Muscle of leg (tissue), 11 donors: Measurements from ENCODE around the gene CALM3. TPM values are rescaled to one million over a fixed set of nuclear protein-coding genes. Genes with fewer than 3 reads are reported as not detected.
A peak's percentile ranks its signal among the peaks of the same experiment; 100 is the strongest.

ENCODE experiments used
- DNase-seq: peaks from one replicate; pipeline ENCODE4 v3.0.0; 2013
- H3K27ac ChIP-seq: one replicate; pipeline ENCODE4 v1.5.1; 2013; ENCODE audit warnings: mild to moderate bottlenecking, low read length, control low read depth
- H3K27me3 ChIP-seq: one replicate; pipeline ENCODE4 v1.6.1; 2013; ENCODE audit warnings: low read length; ENCODE audit not compliant: control insufficient read depth, insufficient read depth
- H3K36me3 ChIP-seq: one replicate; pipeline ENCODE4 v1.6.1; 2013; ENCODE audit warnings: low read length; ENCODE audit not compliant: control insufficient read depth, insufficient read depth
- H3K4me1 ChIP-seq: one replicate; pipeline ENCODE4 v1.6.1; 2013; ENCODE audit warnings: low read length; ENCODE audit not compliant: control insufficient read depth, insufficient read depth
- H3K4me3 ChIP-seq: one replicate; pipeline ENCODE4 v1.5.1; 2013; ENCODE audit warnings: low read length, control low read depth
- H3K9me3 ChIP-seq: replicated peaks from 2 replicates; pipeline ENCODE4 v1.6.1; 2013; ENCODE audit warnings: low read depth, low read length; ENCODE audit not compliant: control insufficient read depth
- WGBS: methylation state at CpG from one replicate; pipeline ENCODE4 v1.1.5; 2013; ENCODE audit warnings: missing lambda C conversion rate; ENCODE audit not compliant: insufficient coverage; 5-methylcytosine and 5-hydroxymethylcytosine counted together
- polyA plus RNA-seq, 8 donors: library from polyadenylated mRNA; unstranded; fragments of 120-200 nt; gene quantifications; one replicate each; pipeline versions ENCODE4 v1.2.1 to v1.2.3, GENCODE V29; 2013; ENCODE audit warnings: inconsistent platforms in 1 of 8, low replicate concordance in 1 of 8; ENCODE audit not compliant: insufficient read length in 8 of 8, insufficient read depth in 1 of 8
- total RNA-seq: library from RNA; stranded (reverse); fragments of 120-200 nt; gene quantifications from one replicate; pipeline ENCODE4 v1.2.4, GENCODE V29; 2013

The CALM3 gene
- total and polyA plus RNA-seq, 9 donors: 70.8 to 288 (median 242) TPM

GRCh38 chr19:46631481-46631880 is 30.4 kb downstream of the CALM3 start:
- Histone ChIP-seq H3K4me3 (no peak overlapping the region), H3K36me3 (no peaks in the 10 kb centered on the region), H3K27me3 (peaks cover 28% of the 10 kb centered on the region), H3K27ac (no peak overlapping the region), H3K4me1 (peaks cover 34% of the 10 kb centered on the region), H3K9me3 (no peaks in the 10 kb centered on the region)
- DNase-seq: peak; percentile 73
- 8% methylated on average over 2 of the region's 6 CpGs for WGBS

GRCh38 chr19:46633130-46633529 is 32.0 kb downstream of the CALM3 start:
- WGBS: 93% methylated on average over 3 of the region's 3 CpGs
- no peak for DNase-seq
- Histone ChIP-seq H3K4me3 (no peak overlapping the region), H3K36me3 (no peaks in the 10 kb centered on the region), H3K27me3 (peaks cover 37% of the 10 kb centered on the region), H3K9me3 (no peaks in the 10 kb centered on the region), H3K4me1 (peaks cover 36% of the 10 kb centered on the region), H3K27ac (no peak overlapping the region)

GRCh38 chr19:46634045-46634655 is 33.0 kb downstream of the CALM3 start:
- no peaks in the 10 kb centered on the region for H3K9me3 ChIP-seq
- H3K4me1 ChIP-seq: peaks cover 45% of the 10 kb centered on the region
- H3K27ac ChIP-seq: no peak overlapping the region
- H3K27me3 ChIP-seq: peaks cover 41% of the 10 kb centered on the region
- no peaks in the 10 kb centered on the region for H3K36me3 ChIP-seq
- peak; percentile 69 for DNase-seq
- WGBS: 4% methylated on average over 29 of the region's 38 CpGs
- peak overlapping the region; percentile 10 for H3K4me3 ChIP-seq

GRCh38 chr19:46634656-46635218 is 33.6 kb downstream of the CALM3 start:
- Histone ChIP-seq H3K27me3 (peaks cover 46% of the 10 kb centered on the region), H3K9me3 (no peaks in the 10 kb centered on the region), H3K4me3 (no peak overlapping the region), H3K4me1 (peaks cover 51% of the 10 kb centered on the region), H3K27ac (no peak overlapping the region), H3K36me3 (no peaks in the 10 kb centered on the region)
- WGBS: 5% methylated on average over 18 of the region's 23 CpGs
- peak; percentile 25 for DNase-seq

- 35% methylated on average over 27 of the region's 34 CpGs for WGBS
- Histone ChIP-seq H3K4me1 (peaks cover 50% of the 10 kb centered on the region), H3K36me3 (no peaks in the 10 kb centered on the region), H3K27me3 (peaks cover 55% of the 10 kb centered on the region), H3K9me3 (no peaks in the 10 kb centered on the region), H3K27ac (no peak within 1 kb of the TSS), H3K4me3 (no peak within 1 kb of the TSS)
- no peak for DNase-seq
Measured at GRCh38 chr19:46635920-46636761, 35.0 kb downstream of the CALM3 start, which contains the start of gene GNG8. Gene GNG8 (minus strand): TSS chr19:46636202. CDS start chr19:46634682, 1,520 bp downstream.

GRCh38 chr19:46637224-46637623 is 36.1 kb downstream of the CALM3 start:
- H3K9me3 ChIP-seq: no peaks in the 10 kb centered on the region

GRCh38 chr19:46639358-46640182 is 38.4 kb downstream of the CALM3 start:
- peak; percentile 93 for DNase-seq
- peaks cover 39% of the 10 kb centered on the region for H3K27me3 ChIP-seq
- no peaks in the 10 kb centered on the region for H3K9me3 ChIP-seq
- no peaks in the 10 kb centered on the region for H3K36me3 ChIP-seq
- H3K27ac ChIP-seq: peak overlapping the region; percentile 95
- peaks cover 30% of the 10 kb centered on the region for H3K4me1 ChIP-seq
- WGBS: 0% methylated on average over 19 of the region's 49 CpGs
- H3K4me3 ChIP-seq: peak overlapping the region; percentile 48

More at GRCh38 chr19:46637224-46637623, 36.1 kb downstream of the CALM3 start:
- no peak for DNase-seq
- Histone ChIP-seq H3K27ac (no peak overlapping the region), H3K4me3 (no peak overlapping the region), H3K36me3 (no peaks in the 10 kb centered on the region), H3K27me3 (peaks cover 55% of the 10 kb centered on the region), H3K4me1 (peaks cover 43% of the 10 kb centered on the region)
- WGBS: 75% methylated on average over 14 of the region's 14 CpGs

- Histone ChIP-seq H3K27ac (no peak overlapping the region), H3K9me3 (no peaks in the 10 kb centered on the region), H3K36me3 (no peaks in the 10 kb centered on the region), H3K4me3 (no peak overlapping the region), H3K27me3 (peaks cover 31% of the 10 kb centered on the region), H3K4me1 (peaks cover 27% of the 10 kb centered on the region)
- DNase-seq: no peak
- 67% methylated on average over 1 of the region's 2 CpGs for WGBS
Measured at GRCh38 chr19:46640656-46641055, 39.5 kb downstream of the CALM3 start.

GRCh38 chr19:46644720-46645119 is 43.6 kb downstream of the CALM3 start:
- DNase-seq: peak; percentile 70
- peaks cover 13% of the 10 kb centered on the region for H3K9me3 ChIP-seq
- peaks cover 7% of the 10 kb centered on the region for H3K36me3 ChIP-seq
- WGBS: no CpG with 5 or more reads among the region's 3 CpGs
- H3K4me3 ChIP-seq: no peak overlapping the region
- peaks cover 9% of the 10 kb centered on the region for H3K4me1 ChIP-seq
- H3K27me3 ChIP-seq: peaks cover 26% of the 10 kb centered on the region
- H3K27ac ChIP-seq: peak overlapping the region; percentile 51
